GM21723 (cell line): Measurements from ENCODE around the gene FANK1.

ENCODE experiments used
- ATAC-seq: cut with Tn5 transposase; IDR thresholded peaks from one replicate; pipeline ENCODE4 v1.9.1; 2021; ENCODE audit warnings: mild to moderate bottlenecking, moderate library complexity; ENCODE audit not compliant: unreplicated experiment

Gene FANK1

DNA sequence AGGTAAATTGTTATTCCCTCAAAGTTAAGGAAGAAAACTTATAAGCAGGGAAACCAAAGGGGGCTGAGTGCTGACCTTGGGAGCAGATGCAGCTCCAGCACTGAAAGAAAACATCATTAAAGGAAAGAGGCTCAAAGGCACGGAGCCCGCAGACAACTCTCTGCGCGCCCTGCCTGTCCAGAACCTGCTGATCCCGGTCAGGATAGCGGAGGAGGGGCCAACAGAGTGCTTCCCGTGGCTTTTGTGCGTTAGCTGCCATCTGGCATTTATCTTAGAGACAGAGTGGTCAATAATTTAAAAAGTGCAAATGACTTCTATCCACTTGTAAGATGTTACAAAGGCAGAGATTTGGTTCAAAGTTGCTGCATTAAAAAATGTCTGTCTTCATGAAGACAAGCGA, 162.1 kb downstream of the FANK1 start:
- no peak for ATAC-seq
